T-cell (primary cell): ENCODE results near the gene RPTOR. TPM values are rescaled to one million over a fixed set of nuclear protein-coding genes. Genes with fewer than 3 reads are reported as not detected.
A peak's percentile ranks its signal among the peaks of the same experiment; 100 is the strongest.

ENCODE experiments used
- ATAC-seq, 4 experiments: fragments of 200-7000 bp in 3 of 4; fragments of 150-1000 bp in 1 of 4; cut with Tn5 transposase; replicated peaks in 1 of 4; 1 replicate in 3 of 4; 2 replicates in 1 of 4; pipeline ENCODE4 v1.10.0; 2021; ENCODE audit warnings: moderate library complexity in 3 of 4, mild to moderate bottlenecking in 2 of 4, moderate number of reproducible peaks in 1 of 4
- CTCF ChIA-PET, 2 donors: fragments of 300-600 bp; sonication (Branson Sonifier 250); formaldehyde crosslinking; loops; one replicate each; lab custom pipeline; 2022; ENCODE audit warnings: antibody characterized with exemption in 2 of 2; lab: Charles Lee
- POLR2A ChIA-PET, 2 donors: fragments of 300-600 bp; sonication (Branson Sonifier 250); formaldehyde crosslinking; loops; one replicate each; lab custom pipeline; 2022; ENCODE audit warnings: antibody characterized with exemption in 2 of 2; lab: Charles Lee
- DNase-seq, 35 experiments: peaks; one replicate each; pipeline versions ENCODE4 v3.0.0 to v3.0.0-alpha.2; 2013 to 2023
- H3K27ac ChIP-seq: one replicate; pipeline ENCODE4 v1.5.1; 2013; ENCODE audit warnings: low read length
- H3K27me3 ChIP-seq, 2 experiments: replicated peaks in 1 of 2; 1 replicate in 1 of 2; 2 replicates in 1 of 2; pipeline versions ENCODE4 v1.6.1 to v1.7.0; 2013; ENCODE audit warnings: low read length in 1 of 2, mixed read lengths in 1 of 2; ENCODE audit not compliant: control insufficient read depth in 2 of 2, insufficient read depth in 2 of 2; ENCODE audit errors: extremely low read depth in 1 of 2
- H3K36me3 ChIP-seq, 2 donors: 1 replicate in 1 of 2; 2 replicates in 1 of 2; pipeline versions ENCODE4 v1.6.1 to v1.7.0; 2013; ENCODE audit warnings: low read length in 1 of 2; ENCODE audit not compliant: control insufficient read depth in 2 of 2, insufficient read depth in 1 of 2; ENCODE audit errors: extremely low read depth in 1 of 2
- H3K4me1 ChIP-seq, 2 experiments: 1 replicate in 1 of 2; 2 replicates in 1 of 2; pipeline versions ENCODE4 v1.6.1 to v1.7.0; 2013; ENCODE audit warnings: low read length in 2 of 2, mixed read lengths in 1 of 2; ENCODE audit not compliant: insufficient read depth in 2 of 2, control insufficient read depth in 1 of 2; ENCODE audit errors: extremely low read depth in 1 of 2
- H3K4me3 ChIP-seq, 2 donors: 1 replicate in 1 of 2; 2 replicates in 1 of 2; pipeline versions ENCODE4 v1.5.1 to v1.7.0; 2013; ENCODE audit warnings: mild to moderate bottlenecking in 2 of 2, low read length in 1 of 2, moderate library complexity in 1 of 2; ENCODE audit not compliant: control insufficient read depth in 1 of 2; ENCODE audit errors: extremely low read depth in 1 of 2
- H3K9me3 ChIP-seq: 2 replicates; pipeline ENCODE4 v1.7.0; 2013
- H3K27ac Mint-ChIP-seq, 2 donors: one replicate each; pipeline ENCODE4 v1.8.0; 2020 to 2021; ENCODE audit warnings: mild to moderate bottlenecking in 2 of 2, mixed read lengths in 2 of 2
- H3K27me3 Mint-ChIP-seq, 2 donors: one replicate each; pipeline ENCODE4 v1.8.0; 2021 to 2022; ENCODE audit warnings: mixed read lengths in 2 of 2
- H3K36me3 Mint-ChIP-seq: one replicate; pipeline ENCODE4 v1.8.0; 2021; ENCODE audit warnings: mixed read lengths
- H3K4me1 Mint-ChIP-seq, 3 donors: one replicate each; pipeline ENCODE4 v1.8.0; 2020 to 2022; ENCODE audit warnings: mixed read lengths in 3 of 3, mild to moderate bottlenecking in 1 of 3
- H3K4me3 Mint-ChIP-seq, 3 donors: one replicate each; pipeline ENCODE4 v1.8.0; 2020 to 2022; ENCODE audit warnings: mild to moderate bottlenecking in 3 of 3, mixed read lengths in 3 of 3, moderate library complexity in 3 of 3
- H3K9me3 Mint-ChIP-seq, 3 donors: one replicate each; pipeline ENCODE4 v1.8.0; 2020 to 2022; ENCODE audit warnings: mixed read lengths in 3 of 3
- WGBS: methylation state at CpG from one replicate; pipeline ENCODE4 v1.1.5; 2013; ENCODE audit warnings: missing lambda C conversion rate; ENCODE audit not compliant: insufficient coverage; 5-methylcytosine and 5-hydroxymethylcytosine counted together
- total RNA-seq, 35 experiments: library from RNA in 6 of 35; stranded (reverse) in 6 of 35; fragments of 120-200 nt in 1 of 35; gene quantifications; one replicate each; pipeline versions ENCODE4 v1.2.1 to v1.2.4 and lab custom pipeline; 2013 to 2026

RPTOR gene
- total RNA-seq, 5 donors from 2014 or later (not counting 1 experiment from before 2014, with no cell fraction given), result 59.4 to 76.8 (median 71.4) TPM

DNA sequence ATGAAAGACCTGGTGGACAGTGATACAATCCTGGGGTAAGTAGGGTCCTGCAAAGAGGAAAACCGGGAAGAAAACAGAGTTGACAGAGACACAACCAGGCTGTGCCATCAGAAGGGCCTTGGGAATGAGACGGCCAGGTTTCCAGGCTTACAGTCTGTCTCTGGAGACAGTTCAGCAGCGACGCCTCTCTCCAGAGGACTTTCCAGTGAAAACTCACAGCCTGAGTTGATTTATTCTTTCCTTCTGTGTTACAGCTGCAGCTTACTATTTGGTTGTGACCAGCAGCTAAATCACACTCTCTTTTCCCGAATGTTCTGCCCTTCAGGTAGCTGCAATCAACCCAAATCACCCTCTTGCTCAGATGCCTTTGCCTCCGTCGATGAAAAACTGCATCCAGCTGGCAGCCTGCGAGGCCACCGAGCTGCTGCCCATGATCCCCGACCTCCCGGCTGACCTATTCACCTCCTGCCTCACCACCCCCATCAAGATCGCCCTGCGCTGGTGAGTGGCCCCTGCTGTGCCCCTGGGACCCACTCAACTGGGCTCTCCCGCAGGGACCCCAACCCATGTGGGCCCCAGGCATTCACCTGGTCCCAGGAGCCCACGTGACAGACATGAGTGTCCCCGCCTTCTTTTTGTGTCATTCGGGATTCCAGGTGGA, 209.2 kb downstream of the RPTOR start:
- H3K4me3 Mint-ChIP-seq, result peak overlapping the region in 1 of 3 donors; percentile 14
- 97% methylated on average over 17 of the region's 17 CpGs for WGBS
- DNase-seq (no peak), ATAC-seq (no peak)
- H3K36me3 Mint-ChIP-seq, result peaks cover 42% of the 10 kb centered on the region
- Histone ChIP-seq H3K27me3 (no peaks in the 10 kb centered on the region), H3K4me3 (no peak overlapping the region), H3K27ac (no peak overlapping the region), H3K36me3 (peaks cover 2 to 11% of the 10 kb centered on the region in 2 donors), H3K9me3 (no peaks in the 10 kb centered on the region), H3K4me1 (peaks cover 33 to 39% of the 10 kb centered on the region in 2 experiments)
- POLR2A ChIA-PET, result interaction anchor here in 1 of 2 donors (0.6 kb wide), 1 partner anchor 99 kb away, joined by 5 read pairs; no protein-coding TSS in a partner anchor
- H3K9me3 Mint-ChIP-seq, result no peaks in the 10 kb centered on the region
- CTCF ChIA-PET, result no interaction called here
- H3K4me1 Mint-ChIP-seq, result peaks cover 45 to 56% (median 50%) of the 10 kb centered on the region in 3 donors
- no peaks in the 10 kb centered on the region for H3K27me3 Mint-ChIP-seq
- H3K27ac Mint-ChIP-seq, result peak overlapping the region; percentile 29 to 57

GRCh38 chr17:80754846-80755245, 210.2 kb downstream of the RPTOR start:
- CTCF ChIA-PET, result no interaction called here
- Mint-ChIP-seq H3K27ac (peak overlapping the region in 1 of 2 donors; percentile 27), H3K4me3 (no peak overlapping the region), H3K36me3 (peaks cover 42% of the 10 kb centered on the region), H3K9me3 (no peaks in the 10 kb centered on the region), H3K27me3 (no peaks in the 10 kb centered on the region), H3K4me1 (peaks cover 54 to 64% (median 59%) of the 10 kb centered on the region in 3 donors)
- Histone ChIP-seq H3K36me3 (peaks cover 2 to 11% of the 10 kb centered on the region in 2 donors), H3K4me1 (peaks cover 41 to 42% of the 10 kb centered on the region in 2 experiments), H3K27ac (no peak overlapping the region), H3K9me3 (no peaks in the 10 kb centered on the region), H3K27me3 (no peaks in the 10 kb centered on the region), H3K4me3 (no peak overlapping the region)
- 77% methylated on average over 5 of the region's 9 CpGs for WGBS
- no peak for ATAC-seq
- POLR2A ChIA-PET, result no interaction called here
- DNase-seq, result no peak

GRCh38 chr17:80755650-80756405, 211.2 kb downstream of the RPTOR start:
- Histone ChIP-seq H3K4me3 (no peak overlapping the region), H3K4me1 (peaks cover 43 to 45% of the 10 kb centered on the region in 2 experiments), H3K36me3 (peaks cover 2 to 11% of the 10 kb centered on the region in 2 donors), H3K9me3 (no peaks in the 10 kb centered on the region), H3K27me3 (no peaks in the 10 kb centered on the region), H3K27ac (no peak overlapping the region)
- Mint-ChIP-seq H3K36me3 (peaks cover 42% of the 10 kb centered on the region), H3K27me3 (no peaks in the 10 kb centered on the region), H3K4me1 (peaks cover 56 to 66% (median 60%) of the 10 kb centered on the region in 3 donors), H3K27ac (peak overlapping the region; percentile 33 to 73), H3K4me3 (no peak overlapping the region), H3K9me3 (no peaks in the 10 kb centered on the region)
- DNase-seq (no peak), ATAC-seq (no peak)
- 100% methylated on average over 1 of the region's 5 CpGs for WGBS
- CTCF ChIA-PET, result interaction anchor here in 1 of 2 donors (0.6 kb wide), 1 partner anchor 56 kb away, joined by 4 read pairs; no protein-coding TSS in a partner anchor
- POLR2A ChIA-PET, result no interaction called here

DNA sequence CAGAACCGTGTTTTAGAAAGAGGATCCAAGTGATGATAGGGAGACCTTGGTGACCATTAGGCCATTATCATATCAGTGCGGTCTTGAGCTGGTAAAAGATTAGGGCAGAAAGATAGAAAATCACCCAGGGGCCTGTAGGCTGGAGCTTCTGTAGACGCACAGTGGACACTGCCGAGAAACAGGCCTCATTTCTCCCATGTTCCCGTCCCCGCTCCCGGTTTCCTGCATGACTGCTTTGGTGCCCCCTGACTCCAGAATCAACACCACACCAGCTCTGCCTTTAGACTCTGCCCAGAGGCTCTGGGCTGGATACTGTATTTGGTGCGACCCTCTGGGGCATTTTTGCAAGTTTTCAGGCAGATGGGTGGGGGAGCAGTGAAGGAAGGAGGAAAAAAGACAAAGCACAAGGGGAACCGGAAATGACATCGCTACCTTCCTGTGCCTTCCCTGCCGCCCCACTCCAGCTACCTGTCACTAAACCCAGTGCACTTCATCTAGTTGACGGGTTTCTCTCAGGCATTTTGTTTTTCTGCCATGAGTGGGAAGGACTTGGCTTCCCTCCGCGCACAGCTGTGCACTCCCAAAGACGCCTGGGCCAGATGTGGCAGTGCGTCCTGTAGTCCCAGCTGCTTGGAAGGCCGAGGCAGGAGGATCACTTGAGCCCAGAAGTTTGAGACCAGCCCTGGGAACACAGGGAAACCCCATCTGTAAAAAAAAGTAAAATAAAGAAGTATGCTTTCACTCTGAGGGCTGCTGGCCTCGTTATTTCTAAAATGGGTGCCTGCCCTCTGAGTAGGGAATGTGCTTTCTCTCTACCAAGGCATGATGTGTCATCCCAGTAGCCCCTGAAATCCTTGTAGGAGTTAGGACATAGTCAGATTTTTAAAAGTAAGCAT, 214.1 kb downstream of the RPTOR start:
- peak overlapping the region; percentile 74 for H3K27ac ChIP-seq
- POLR2A ChIA-PET, result no interaction called here
- DNase-seq, result peak in 23 of 35 experiments; percentile 28 to 75 (median 48)
- CTCF ChIA-PET, result no interaction called here
- Mint-ChIP-seq H3K27me3 (no peaks in the 10 kb centered on the region), H3K36me3 (peaks cover 40% of the 10 kb centered on the region), H3K9me3 (no peaks in the 10 kb centered on the region), H3K4me1 (peaks cover 57 to 68% (median 63%) of the 10 kb centered on the region in 3 donors), H3K27ac (peak overlapping the region; percentile 91 to 92), H3K4me3 (peak overlapping the region; percentile 34 to 66 (median 43))
- ATAC-seq, result peak; percentile 41 to 74 (median 53)
- H3K9me3 ChIP-seq, result no peaks in the 10 kb centered on the region
- WGBS, result 76% methylated on average over 12 of the region's 18 CpGs
- peaks cover 47 to 50% of the 10 kb centered on the region in 2 experiments for H3K4me1 ChIP-seq
- H3K36me3 ChIP-seq, result peaks cover 2 to 11% of the 10 kb centered on the region in 2 donors
- H3K4me3 ChIP-seq, result peak overlapping the region in 1 of 2 donors; percentile 5
- H3K27me3 ChIP-seq, result no peaks in the 10 kb centered on the region

DNA sequence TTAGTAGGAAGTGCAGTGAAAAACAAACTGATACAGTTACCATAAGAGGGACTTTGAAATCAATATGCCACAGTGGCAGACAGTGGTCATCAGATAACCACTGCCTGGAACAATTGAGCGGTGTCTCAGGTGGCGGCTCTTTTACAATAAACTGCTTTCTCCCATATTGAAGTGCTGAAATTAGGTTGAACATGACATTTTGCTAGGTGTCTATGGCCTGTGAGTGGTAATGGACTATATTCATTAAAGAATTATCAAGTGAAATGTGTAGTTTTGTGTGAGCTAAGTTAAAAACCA, 214.7 kb downstream of the RPTOR start:
- no peak for DNase-seq
- Mint-ChIP-seq H3K9me3 (no peaks in the 10 kb centered on the region), H3K4me3 (peak overlapping the region in 1 of 3 donors; percentile 66), H3K36me3 (peaks cover 34% of the 10 kb centered on the region), H3K4me1 (peaks cover 55 to 65% (median 64%) of the 10 kb centered on the region in 3 donors), H3K27me3 (no peaks in the 10 kb centered on the region), H3K27ac (peak overlapping the region; percentile 91 to 92)
- peak overlapping the region in 1 of 2 donors; percentile 5 for H3K4me3 ChIP-seq
- CTCF ChIA-PET, result no interaction called here
- H3K36me3 ChIP-seq, result peaks cover 2 to 5% of the 10 kb centered on the region in 2 donors
- H3K9me3 ChIP-seq, result no peaks in the 10 kb centered on the region
- peaks cover 47 to 49% of the 10 kb centered on the region in 2 experiments for H3K4me1 ChIP-seq
- H3K27ac ChIP-seq, result peak overlapping the region; percentile 74
- no peaks in the 10 kb centered on the region for H3K27me3 ChIP-seq
- no peak for ATAC-seq
- WGBS, result no CpG with 5 or more reads among the region's 2 CpGs
- POLR2A ChIA-PET, result no interaction called here
